ENCODE data around the gene ENPP3. TPM values are rescaled to one million over a fixed set of nuclear protein-coding genes. Genes with fewer than 3 reads are reported as not detected.

ENPP3 gene
- total RNA-seq, 2 experiments from 2014 or later = 0.22 to 0.34 TPM

- no peaks in the 10 kb centered on the region for H3K9me3 ChIP-seq (ENCODE audit: control insufficient read depth in 1 of 2, insufficient read depth in 1 of 2, low read length in 2 of 2)
- CTCF ChIA-PET = no interaction called here
- intact Hi-C loops (cut with DNase I, micrococcal nuclease) = no loop called here
- no peaks in the 10 kb centered on the region for H3K36me3 ChIP-seq (ENCODE audit: insufficient read depth, low read length)
- POLR2A ChIA-PET = no interaction called here
- no peak for ATAC-seq (ENCODE audit: poor library complexity)
- peaks cover 0 to 5% of the 10 kb centered on the region in 2 experiments for H3K27me3 ChIP-seq (ENCODE audit: control insufficient read depth in 1 of 2, insufficient read depth in 2 of 2, low read length in 2 of 2)
- no peaks in the 10 kb centered on the region for H3K4me1 ChIP-seq (ENCODE audit: insufficient read depth, low read length)
- TF ChIP-seq, protein P1, sequence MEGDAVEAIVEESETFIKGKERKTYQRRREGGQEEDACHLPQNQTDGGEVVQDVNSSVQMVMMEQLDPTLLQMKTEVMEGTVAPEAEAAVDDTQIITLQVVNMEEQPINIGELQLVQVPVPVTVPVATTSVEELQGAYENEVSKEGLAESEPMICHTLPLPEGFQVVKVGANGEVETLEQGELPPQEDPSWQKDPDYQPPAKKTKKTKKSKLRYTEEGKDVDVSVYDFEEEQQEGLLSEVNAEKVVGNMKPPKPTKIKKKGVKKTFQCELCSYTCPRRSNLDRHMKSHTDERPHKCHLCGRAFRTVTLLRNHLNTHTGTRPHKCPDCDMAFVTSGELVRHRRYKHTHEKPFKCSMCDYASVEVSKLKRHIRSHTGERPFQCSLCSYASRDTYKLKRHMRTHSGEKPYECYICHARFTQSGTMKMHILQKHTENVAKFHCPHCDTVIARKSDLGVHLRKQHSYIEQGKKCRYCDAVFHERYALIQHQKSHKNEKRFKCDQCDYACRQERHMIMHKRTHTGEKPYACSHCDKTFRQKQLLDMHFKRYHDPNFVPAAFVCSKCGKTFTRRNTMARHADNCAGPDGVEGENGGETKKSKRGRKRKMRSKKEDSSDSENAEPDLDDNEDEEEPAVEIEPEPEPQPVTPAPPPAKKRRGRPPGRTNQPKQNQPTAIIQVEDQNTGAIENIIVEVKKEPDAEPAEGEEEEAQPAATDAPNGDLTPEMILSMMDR (IDR thresholded peaks at IDR 0.05) = no peak
- Mint-ChIP-seq H3K27ac (no peak overlapping the region), H3K4me3 (no peak overlapping the region), H3K36me3 (ENCODE audit: low read depth) (no peaks in the 10 kb centered on the region), H3K4me1 (ENCODE audit: low read depth) (no peaks in the 10 kb centered on the region), H3K27me3 (peaks cover 29% of the 10 kb centered on the region), H3K9me3 (no peaks in the 10 kb centered on the region)
- no peak overlapping the region for H3K4me3 ChIP-seq (ENCODE audit: low read length)
- H3K27ac ChIP-seq (ENCODE audit: low read depth in 1 of 2, low read length in 2 of 2) = no peak overlapping the region
- no peak for DNase-seq
Observed at GRCh38 chr6:131754715-131755567, 117.8 kb downstream of the ENPP3 start.

DNA sequence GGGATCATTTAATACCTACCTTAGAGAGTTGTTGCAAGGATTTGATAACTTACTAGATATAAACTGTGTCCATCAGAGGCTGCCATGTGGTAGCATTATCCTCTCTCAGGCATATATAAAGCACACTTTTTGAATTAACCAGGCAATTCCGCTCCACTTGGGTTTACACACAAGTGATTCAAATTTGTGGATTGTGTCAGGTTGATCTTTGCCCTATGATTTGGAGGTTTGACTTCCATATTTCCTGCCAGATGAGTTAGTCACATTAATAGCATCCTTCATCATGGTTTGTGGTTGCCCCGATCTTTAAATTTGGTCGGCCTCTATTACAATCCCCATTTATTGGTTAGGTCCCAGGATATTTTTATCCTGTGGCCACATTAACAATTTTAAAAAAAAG, 118.5 kb downstream of the ENPP3 start:
- Mint-ChIP-seq H3K36me3 (ENCODE audit: low read depth) (no peaks in the 10 kb centered on the region), H3K4me3 (no peak overlapping the region), H3K9me3 (no peaks in the 10 kb centered on the region), H3K27me3 (peaks cover 29% of the 10 kb centered on the region), H3K4me1 (ENCODE audit: low read depth) (no peaks in the 10 kb centered on the region), H3K27ac (no peak overlapping the region)
- ATAC-seq (ENCODE audit: poor library complexity) = no peak
- POLR2A ChIA-PET = no interaction called here
- TF ChIP-seq, protein P1 (IDR thresholded peaks at IDR 0.05) = no peak
- H3K4me3 ChIP-seq (ENCODE audit: low read length) = no peak overlapping the region
- no peaks in the 10 kb centered on the region for H3K9me3 ChIP-seq (ENCODE audit: control insufficient read depth in 1 of 2, insufficient read depth in 1 of 2, low read length in 2 of 2)
- no peak overlapping the region for H3K27ac ChIP-seq (ENCODE audit: low read depth in 1 of 2, low read length in 2 of 2)
- H3K4me1 ChIP-seq (ENCODE audit: insufficient read depth, low read length) = no peaks in the 10 kb centered on the region
- H3K36me3 ChIP-seq (ENCODE audit: insufficient read depth, low read length) = no peaks in the 10 kb centered on the region
- intact Hi-C loops (cut with DNase I, micrococcal nuclease) = no loop called here
- CTCF ChIA-PET = no interaction called here
- DNase-seq = no peak
- H3K27me3 ChIP-seq (ENCODE audit: control insufficient read depth in 1 of 2, insufficient read depth in 2 of 2, low read length in 2 of 2) = peaks cover 0 to 5% of the 10 kb centered on the region in 2 experiments

- Mint-ChIP-seq H3K27me3 (peaks cover 29% of the 10 kb centered on the region), H3K4me3 (no peak overlapping the region), H3K4me1 (ENCODE audit: low read depth) (no peaks in the 10 kb centered on the region), H3K36me3 (ENCODE audit: low read depth) (no peaks in the 10 kb centered on the region), H3K27ac (no peak overlapping the region), H3K9me3 (no peaks in the 10 kb centered on the region)
- POLR2A ChIA-PET = no interaction called here
- intact Hi-C loops (cut with DNase I, micrococcal nuclease) = no loop called here
- ATAC-seq (ENCODE audit: poor library complexity) (no peak), DNase-seq (no peak)
- Histone ChIP-seq H3K27ac (ENCODE audit: low read depth in 1 of 2, low read length in 2 of 2) (no peak overlapping the region), H3K4me1 (ENCODE audit: insufficient read depth, low read length) (no peaks in the 10 kb centered on the region), H3K9me3 (ENCODE audit: control insufficient read depth in 1 of 2, insufficient read depth in 1 of 2, low read length in 2 of 2) (no peaks in the 10 kb centered on the region), H3K36me3 (ENCODE audit: insufficient read depth, low read length) (no peaks in the 10 kb centered on the region), H3K4me3 (ENCODE audit: low read length) (no peak overlapping the region), H3K27me3 (ENCODE audit: control insufficient read depth in 1 of 2, insufficient read depth in 2 of 2, low read length in 2 of 2) (peaks cover 0 to 5% of the 10 kb centered on the region in 2 experiments)
- TF ChIP-seq, protein P1 (IDR thresholded peaks at IDR 0.05) = no peak
- CTCF ChIA-PET = no interaction called here
Observed at GRCh38 chr6:131756039-131756438, 118.9 kb downstream of the ENPP3 start.

Data from CD4-positive, alpha-beta T cell (primary cell).